ENCODE data around the gene DTX4.

Gene DTX4

GRCh38 chr11:59157433-59157832, 14.5 kb upstream of the DTX4 start (continued):
- TF ChIP-seq ZNF626 (tag by site-specific recombination; IDR thresholded peaks at IDR 0.05): no peak
- TF ChIP-seq, protein P1, sequence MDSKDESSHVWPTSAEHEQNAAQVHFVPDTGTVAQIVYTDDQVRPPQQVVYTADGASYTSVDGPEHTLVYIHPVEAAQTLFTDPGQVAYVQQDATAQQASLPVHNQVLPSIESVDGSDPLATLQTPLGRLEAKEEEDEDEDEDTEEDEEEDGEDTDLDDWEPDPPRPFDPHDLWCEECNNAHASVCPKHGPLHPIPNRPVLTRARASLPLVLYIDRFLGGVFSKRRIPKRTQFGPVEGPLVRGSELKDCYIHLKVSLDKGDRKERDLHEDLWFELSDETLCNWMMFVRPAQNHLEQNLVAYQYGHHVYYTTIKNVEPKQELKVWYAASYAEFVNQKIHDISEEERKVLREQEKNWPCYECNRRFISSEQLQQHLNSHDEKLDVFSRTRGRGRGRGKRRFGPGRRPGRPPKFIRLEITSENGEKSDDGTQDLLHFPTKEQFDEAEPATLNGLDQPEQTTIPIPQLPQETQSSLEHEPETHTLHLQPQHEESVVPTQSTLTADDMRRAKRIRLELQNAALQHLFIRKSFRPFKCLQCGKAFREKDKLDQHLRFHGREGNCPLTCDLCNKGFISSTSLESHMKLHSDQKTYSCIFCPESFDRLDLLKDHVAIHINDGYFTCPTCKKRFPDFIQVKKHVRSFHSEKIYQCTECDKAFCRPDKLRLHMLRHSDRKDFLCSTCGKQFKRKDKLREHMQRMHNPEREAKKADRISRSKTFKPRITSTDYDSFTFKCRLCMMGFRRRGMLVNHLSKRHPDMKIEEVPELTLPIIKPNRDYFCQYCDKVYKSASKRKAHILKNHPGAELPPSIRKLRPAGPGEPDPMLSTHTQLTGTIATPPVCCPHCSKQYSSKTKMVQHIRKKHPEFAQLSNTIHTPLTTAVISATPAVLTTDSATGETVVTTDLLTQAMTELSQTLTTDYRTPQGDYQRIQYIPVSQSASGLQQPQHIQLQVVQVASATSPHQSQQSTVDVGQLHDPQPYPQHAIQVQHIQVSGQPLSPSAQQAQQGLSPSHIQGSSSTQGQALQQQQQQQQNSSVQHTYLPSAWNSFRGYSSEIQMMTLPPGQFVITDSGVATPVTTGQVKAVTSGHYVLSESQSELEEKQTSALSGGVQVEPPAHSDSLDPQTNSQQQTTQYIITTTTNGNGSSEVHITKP (tag by site-specific recombination; IDR thresholded peaks at IDR 0.05): no peak

DNA sequence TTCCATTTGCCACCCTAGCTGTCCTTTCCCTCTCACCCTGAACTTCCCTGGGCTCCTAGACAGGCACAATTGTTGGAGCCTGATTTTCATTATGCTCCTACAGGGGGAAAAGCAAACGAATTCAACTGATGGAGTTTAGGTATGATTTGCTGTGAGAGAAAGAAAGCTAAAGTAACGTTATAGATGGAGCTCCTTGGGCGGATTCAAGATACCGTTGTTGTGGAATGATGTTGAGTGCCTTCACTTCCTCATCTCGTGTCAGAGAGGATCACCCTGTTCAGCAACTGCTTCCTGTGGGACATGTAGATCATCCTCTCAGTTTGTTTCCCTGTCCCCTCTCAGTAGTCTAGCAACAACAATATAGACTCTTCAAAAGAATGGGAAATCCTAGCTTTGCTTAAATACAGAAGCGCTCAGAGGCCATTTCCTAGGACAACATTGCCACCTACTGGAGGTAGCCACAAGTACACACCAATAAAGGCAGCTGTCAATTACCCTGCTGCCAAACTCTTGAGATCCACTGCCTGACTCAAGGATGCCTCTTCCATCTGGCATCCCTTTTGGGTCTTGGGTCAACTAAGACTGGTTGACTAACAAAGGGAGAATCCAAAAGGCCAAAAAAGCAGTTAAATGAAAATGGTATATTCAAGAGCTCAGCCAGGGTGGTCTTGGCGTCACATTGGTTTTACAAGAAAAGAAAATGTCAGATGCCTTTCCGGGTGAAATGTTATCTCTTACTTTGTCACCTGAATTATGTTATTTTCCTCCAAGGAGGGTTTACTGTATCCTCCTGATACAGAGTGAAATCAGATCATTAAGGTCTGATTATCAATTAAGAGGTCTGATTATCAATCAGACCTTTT, 13.5 kb upstream of the DTX4 start:
- ChIA-PET POLR2A (interaction anchor here (1.1 kb wide), 1 partner anchor 16 kb away, joined by 5 read pairs; the partner anchor contains the start of gene FAM111A), CTCF (interaction anchor here (0.6 to 3.8 kb wide), 40 partner anchors 8 to 1665 kb away, joined by 3 to 37 read pairs (median 5); partner anchors contain the start of genes DTX4, FAM111A and FAM111B)
- Histone ChIP-seq H3K4me3 (ENCODE audit: low read depth, low read length) (no peak overlapping the region), H3K4me1 (ENCODE audit: control insufficient read depth, insufficient read depth, low read length) (no peaks in the 10 kb centered on the region), H3K9me3 (ENCODE audit: control insufficient read depth, insufficient read depth, low read depth, low read length) (no peaks in the 10 kb centered on the region), H3K27ac (ENCODE audit: extremely low read depth, low read depth, low read length) (no peak overlapping the region), H3K36me3 (ENCODE audit: control insufficient read depth in 2 of 2, insufficient read depth in 1 of 2, low read length in 2 of 2) (no peaks in the 10 kb centered on the region)
- TF ChIP-seq, protein P2, sequence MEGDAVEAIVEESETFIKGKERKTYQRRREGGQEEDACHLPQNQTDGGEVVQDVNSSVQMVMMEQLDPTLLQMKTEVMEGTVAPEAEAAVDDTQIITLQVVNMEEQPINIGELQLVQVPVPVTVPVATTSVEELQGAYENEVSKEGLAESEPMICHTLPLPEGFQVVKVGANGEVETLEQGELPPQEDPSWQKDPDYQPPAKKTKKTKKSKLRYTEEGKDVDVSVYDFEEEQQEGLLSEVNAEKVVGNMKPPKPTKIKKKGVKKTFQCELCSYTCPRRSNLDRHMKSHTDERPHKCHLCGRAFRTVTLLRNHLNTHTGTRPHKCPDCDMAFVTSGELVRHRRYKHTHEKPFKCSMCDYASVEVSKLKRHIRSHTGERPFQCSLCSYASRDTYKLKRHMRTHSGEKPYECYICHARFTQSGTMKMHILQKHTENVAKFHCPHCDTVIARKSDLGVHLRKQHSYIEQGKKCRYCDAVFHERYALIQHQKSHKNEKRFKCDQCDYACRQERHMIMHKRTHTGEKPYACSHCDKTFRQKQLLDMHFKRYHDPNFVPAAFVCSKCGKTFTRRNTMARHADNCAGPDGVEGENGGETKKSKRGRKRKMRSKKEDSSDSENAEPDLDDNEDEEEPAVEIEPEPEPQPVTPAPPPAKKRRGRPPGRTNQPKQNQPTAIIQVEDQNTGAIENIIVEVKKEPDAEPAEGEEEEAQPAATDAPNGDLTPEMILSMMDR (tag by site-specific recombination; IDR thresholded peaks at IDR 0.05): peak; percentile 42; the same call in 1 of the 2 replicates
- TF ChIP-seq ZNF654 (tag by site-specific recombination; IDR thresholded peaks at IDR 0.05; ENCODE audit: low read depth): peak; percentile 91
- TF ChIP-seq KLF8 (tag by site-specific recombination; IDR thresholded peaks at IDR 0.05): no peak

- H3K36me3 ChIP-seq (ENCODE audit: control insufficient read depth in 2 of 2, insufficient read depth in 1 of 2, low read length in 2 of 2): no peaks in the 10 kb centered on the region
- H3K27ac ChIP-seq (ENCODE audit: extremely low read depth, low read depth, low read length): no peak overlapping the region
- no peaks in the 10 kb centered on the region for H3K9me3 ChIP-seq (ENCODE audit: control insufficient read depth, insufficient read depth, low read depth, low read length)
- POLR2A ChIA-PET: interaction anchor here (0.6 kb wide), 1 partner anchor 1530 kb away, joined by 3 read pairs; no protein-coding TSS in a partner anchor
- CTCF ChIA-PET: interaction anchor here (0.6 to 1.7 kb wide), 5 partner anchors 23 to 1707 kb away, joined by 3 to 6 read pairs (median 3); no protein-coding TSS in a partner anchor
- H3K4me3 ChIP-seq (ENCODE audit: low read depth, low read length): no peak overlapping the region
- TF ChIP-seq ZNF175 (tag by site-specific recombination; IDR thresholded peaks at IDR 0.05) (no peak), ZNF747 (tag by site-specific recombination; IDR thresholded peaks at IDR 0.05) (no peak), ZNF335 (tag by site-specific recombination; conservative IDR thresholded peaks at IDR 0.05) (no peak), ZSCAN16 (tag by site-specific recombination; IDR thresholded peaks at IDR 0.05) (no peak), ZNF664 (tag by site-specific recombination; IDR thresholded peaks at IDR 0.05) (no peak), ZNF366 (tag by site-specific recombination; conservative IDR thresholded peaks at IDR 0.05) (no peak), ZNF610 (tag by site-specific recombination; IDR thresholded peaks at IDR 0.05; ENCODE audit: borderline replicate concordance) (no peak), ZNF169 (tag by site-specific recombination; IDR thresholded peaks at IDR 0.05) (no peak), ZNF174 (tag by site-specific recombination; IDR thresholded peaks at IDR 0.05) (no peak), ZFP69B (tag by site-specific recombination; IDR thresholded peaks at IDR 0.05) (no peak)
- TF ChIP-seq, protein P3, sequence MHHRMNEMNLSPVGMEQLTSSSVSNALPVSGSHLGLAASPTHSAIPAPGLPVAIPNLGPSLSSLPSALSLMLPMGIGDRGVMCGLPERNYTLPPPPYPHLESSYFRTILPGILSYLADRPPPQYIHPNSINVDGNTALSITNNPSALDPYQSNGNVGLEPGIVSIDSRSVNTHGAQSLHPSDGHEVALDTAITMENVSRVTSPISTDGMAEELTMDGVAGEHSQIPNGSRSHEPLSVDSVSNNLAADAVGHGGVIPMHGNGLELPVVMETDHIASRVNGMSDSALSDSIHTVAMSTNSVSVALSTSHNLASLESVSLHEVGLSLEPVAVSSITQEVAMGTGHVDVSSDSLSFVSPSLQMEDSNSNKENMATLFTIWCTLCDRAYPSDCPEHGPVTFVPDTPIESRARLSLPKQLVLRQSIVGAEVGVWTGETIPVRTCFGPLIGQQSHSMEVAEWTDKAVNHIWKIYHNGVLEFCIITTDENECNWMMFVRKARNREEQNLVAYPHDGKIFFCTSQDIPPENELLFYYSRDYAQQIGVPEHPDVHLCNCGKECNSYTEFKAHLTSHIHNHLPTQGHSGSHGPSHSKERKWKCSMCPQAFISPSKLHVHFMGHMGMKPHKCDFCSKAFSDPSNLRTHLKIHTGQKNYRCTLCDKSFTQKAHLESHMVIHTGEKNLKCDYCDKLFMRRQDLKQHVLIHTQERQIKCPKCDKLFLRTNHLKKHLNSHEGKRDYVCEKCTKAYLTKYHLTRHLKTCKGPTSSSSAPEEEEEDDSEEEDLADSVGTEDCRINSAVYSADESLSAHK (tag by site-specific recombination; IDR thresholded peaks at IDR 0.05): no peak
- H3K4me1 ChIP-seq (ENCODE audit: control insufficient read depth, insufficient read depth, low read length): no peaks in the 10 kb centered on the region
Measured at GRCh38 chr11:59164028-59164427, 7.9 kb upstream of the DTX4 start.

All from HEK293 (cell line).